Measurements from ENCODE around the gene FALEC. TPM values are rescaled to one million over a fixed set of nuclear protein-coding genes. Genes with fewer than 3 reads are reported as not detected.

Gene FALEC
- total RNA-seq, 2 experiments from 2014 or later = 0.55 TPM; not detected in 1

- ChIA-PET POLR2A (interaction anchor here (0.6 kb wide), 1 partner anchor 22 kb away, joined by 3 read pairs; no protein-coding TSS in a partner anchor), CTCF (interaction anchor here (1.3 kb wide), 1 partner anchor 24 kb away, joined by 3 read pairs; no protein-coding TSS in a partner anchor)
These were observed 7.4 kb upstream of the FALEC start, which contains the start of gene ECM1 for GRCh38 chr1:150507912-150508864. TSS of gene ECM1 (plus strand) at chr1:150508109. CDS start at chr1:150508210, 101 bp downstream.

- CTCF ChIA-PET = interaction anchor here (0.6 to 1.3 kb wide), 2 partner anchors 24 kb away, joined by 3 read pairs; no protein-coding TSS in a partner anchor
- POLR2A ChIA-PET = no interaction called here
These were observed 6.6 kb upstream of the FALEC start for GRCh38 chr1:150508982-150509381.

GRCh38 chr1:150511551-150511950 lies 4.0 kb upstream of the FALEC start:
- POLR2A ChIA-PET = interaction anchor here (1.1 kb wide), 1 partner anchor 25 kb away, joined by 3 read pairs; the partner anchor contains the start of gene TARS2
- CTCF ChIA-PET = interaction anchor here (0.6 kb wide), 1 partner anchor 205 kb away, joined by 3 read pairs; no protein-coding TSS in a partner anchor

GRCh38 chr1:150511985-150512660 lies 3.4 kb upstream of the FALEC start:
- CTCF ChIA-PET = interaction anchor here (0.6 kb wide), 1 partner anchor 205 kb away, joined by 3 read pairs; no protein-coding TSS in a partner anchor
- POLR2A ChIA-PET = interaction anchor here (1.1 kb wide), 1 partner anchor 25 kb away, joined by 3 read pairs; the partner anchor contains the start of gene TARS2

GRCh38 chr1:150512846-150513245 lies 2.7 kb upstream of the FALEC start:
- CTCF ChIA-PET = no interaction called here
- POLR2A ChIA-PET = interaction anchor here (1.1 kb wide), 1 partner anchor 26 kb away, joined by 3 read pairs; the partner anchor contains the start of gene TARS2

GRCh38 chr1:150513351-150513791 lies 2.2 kb upstream of the FALEC start:
- ChIA-PET CTCF (interaction anchor here (0.6 to 1.2 kb wide), 3 partner anchors 25 to 53 kb away, joined by 3 to 4 read pairs (median 3); no protein-coding TSS in a partner anchor), POLR2A (no interaction called here)

- CTCF ChIA-PET = interaction anchor here (0.9 to 1.3 kb wide), 4 partner anchors 25 to 49 kb away, joined by 3 to 4 read pairs (median 4); no protein-coding TSS in a partner anchor
- POLR2A ChIA-PET = interaction anchor here (1.7 kb wide), 1 partner anchor 27 kb away, joined by 7 read pairs; the partner anchor contains the start of gene TARS2
These were observed 1.3 kb upstream of the FALEC start for GRCh38 chr1:150514260-150514659.

- ChIA-PET POLR2A (interaction anchor here (0.5 to 1.7 kb wide), 4 partner anchors 28 to 396 kb away, joined by 3 to 7 read pairs (median 6); partner anchors contain the start of genes RPRD2 and TARS2), CTCF (interaction anchor here (0.7 to 2.0 kb wide), 5 partner anchors 18 to 465 kb away, joined by 3 to 5 read pairs (median 3); no protein-coding TSS in a partner anchor)
These were observed 632 bp upstream of the FALEC start for GRCh38 chr1:150514913-150515327.

- ChIA-PET POLR2A (interaction anchor here (0.6 to 1.7 kb wide), 5 partner anchors 16 to 152 kb away, joined by 3 to 8 read pairs (median 6); partner anchors contain the start of genes RPRD2 and TARS2), CTCF (interaction anchor here (0.6 to 2.7 kb wide), 10 partner anchors 17 to 464 kb away, joined by 3 to 10 read pairs (median 3); no protein-coding TSS in a partner anchor)
These were observed 569 bp downstream of the FALEC start for GRCh38 chr1:150516050-150516591.

- ChIA-PET CTCF (interaction anchor here (0.7 to 2.7 kb wide), 7 partner anchors 17 to 464 kb away, joined by 3 to 10 read pairs (median 3); no protein-coding TSS in a partner anchor), POLR2A (interaction anchor here (0.7 kb wide), 1 partner anchor 16 kb away, joined by 3 read pairs; no protein-coding TSS in a partner anchor)
These were observed 1.1 kb downstream of the FALEC start for GRCh38 chr1:150516616-150517015.

GRCh38 chr1:150521196-150521968 lies 5.8 kb downstream of the FALEC start:
- ChIA-PET POLR2A (no interaction called here), CTCF (interaction anchor here (0.6 kb wide), 1 partner anchor 550 kb away, joined by 5 read pairs; no protein-coding TSS in a partner anchor)

- CTCF ChIA-PET = no interaction called here
- POLR2A ChIA-PET = no interaction called here
These were observed 9.8 kb downstream of the FALEC start for GRCh38 chr1:150525348-150525747.

GRCh38 chr1:150528196-150528595 lies 12.6 kb downstream of the FALEC start:
- POLR2A ChIA-PET = no interaction called here
- CTCF ChIA-PET = no interaction called here

- POLR2A ChIA-PET = no interaction called here
- CTCF ChIA-PET = no interaction called here
These were observed 13.5 kb downstream of the FALEC start for GRCh38 chr1:150529017-150529416.

GRCh38 chr1:150530491-150531159 lies 15.1 kb downstream of the FALEC start:
- ChIA-PET POLR2A (no interaction called here), CTCF (interaction anchor here (2.6 kb wide), 1 partner anchor 30 kb away, joined by 12 read pairs; no protein-coding TSS in a partner anchor)

- ChIA-PET POLR2A (interaction anchor here (1.0 kb wide), 1 partner anchor 17 kb away, joined by 3 read pairs; no protein-coding TSS in a partner anchor), CTCF (interaction anchor here (0.6 to 2.6 kb wide), 12 partner anchors 9 to 353 kb away, joined by 3 to 12 read pairs (median 3); partner anchors contain the start of genes ECM1 and FALEC)
These were observed 17.3 kb downstream of the FALEC start for GRCh38 chr1:150532860-150533259.

- POLR2A ChIA-PET = no interaction called here
These were observed 18.4 kb downstream of the FALEC start for GRCh38 chr1:150534002-150534401.

More at GRCh38 chr1:150534002-150534401, 18.4 kb downstream of the FALEC start:
- CTCF ChIA-PET = interaction anchor here (1.5 to 2.5 kb wide), 2 partner anchors 17 to 278 kb away, joined by 3 to 10 read pairs; partner anchors contain the start of gene FALEC

All from activated CD8-positive, alpha-beta memory T cell treated with anti-CD3 and anti-CD28 coated beads for 36 hours (primary cell).